Activated naive CD4-positive, alpha-beta T cell treated with anti-CD3 and anti-CD28 coated beads, Interleukin-2, amount 50 U/mL, for 16 hours (primary cell): ENCODE data around the gene TMEM62.
"Not testable (repeated sequence)": the region's sequence is repeated elsewhere in the genome, so short reads cannot be mapped to it uniquely, and the experiment has no call there.

ENCODE experiments used
- DNase-seq: peaks from one replicate; pipeline ENCODE4 v3.0.0-alpha.2; 2020

Gene TMEM62

DNA sequence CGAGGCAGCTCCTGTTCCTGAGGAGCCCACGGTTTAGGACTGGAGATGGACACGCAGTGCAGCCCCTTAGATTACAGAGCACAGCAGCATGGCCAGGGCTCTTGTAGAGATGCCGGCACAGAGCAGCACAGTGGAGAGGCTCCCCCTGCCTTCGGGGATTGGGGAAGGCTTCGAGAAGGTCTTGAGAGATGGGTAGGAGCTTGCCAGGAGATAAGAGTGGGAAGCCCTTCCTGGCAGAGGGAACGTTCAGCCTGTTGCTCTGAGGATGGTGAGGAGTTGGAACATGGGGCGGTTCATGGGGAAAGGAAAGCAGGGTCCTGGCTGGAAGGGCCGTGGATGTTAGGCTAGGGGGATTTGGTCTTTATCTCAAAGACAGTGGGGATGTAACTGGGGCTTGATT, 77.4 kb downstream of the TMEM62 start:
- no peak for DNase-seq

DNA sequence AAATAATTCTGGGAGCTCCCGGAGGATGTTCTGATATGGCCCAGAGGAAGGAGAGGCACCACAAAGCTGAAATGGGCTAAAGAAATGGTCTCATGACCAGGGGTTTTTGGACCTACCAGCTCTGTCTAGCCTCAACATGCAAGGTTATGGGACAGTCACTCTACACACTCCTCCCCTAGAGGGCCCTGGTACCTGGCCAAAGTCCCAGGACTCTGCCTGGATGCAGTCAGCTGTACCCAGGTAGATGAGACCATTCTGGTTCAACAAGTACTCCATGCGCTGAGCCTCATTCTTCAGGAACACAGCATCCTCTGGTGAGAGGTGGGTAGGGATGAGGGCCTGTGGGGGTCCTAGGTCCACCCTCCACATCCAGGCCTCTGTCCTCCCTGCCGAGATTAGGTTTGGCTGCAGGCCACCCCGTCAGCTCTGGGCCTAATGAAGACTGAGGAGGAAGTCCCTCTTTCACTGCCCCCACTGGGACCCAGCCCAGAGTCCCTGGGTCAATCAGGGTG, 77.9 kb downstream of the TMEM62 start:
- no peak for DNase-seq

DNA sequence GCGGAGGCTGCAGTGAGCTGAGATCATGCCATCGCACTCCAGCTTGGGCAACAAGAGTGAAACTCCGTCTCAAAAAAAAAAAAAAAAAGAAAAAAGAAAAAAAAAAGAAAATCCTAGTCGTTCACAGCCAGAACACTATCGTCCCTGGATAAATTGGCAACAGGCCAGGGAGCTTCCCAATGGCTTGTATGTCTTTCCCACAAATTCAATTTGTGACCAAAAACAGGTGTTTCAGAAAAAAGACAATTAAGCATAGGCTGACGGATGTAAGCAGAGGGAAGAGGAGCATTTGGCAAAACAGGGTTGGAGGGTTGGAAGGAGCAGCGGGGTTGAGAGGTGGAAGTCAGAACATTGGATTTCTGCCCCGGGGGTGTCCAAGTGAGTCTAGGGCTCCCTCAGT, 78.9 kb downstream of the TMEM62 start:
- DNase-seq, result no peak

DNA sequence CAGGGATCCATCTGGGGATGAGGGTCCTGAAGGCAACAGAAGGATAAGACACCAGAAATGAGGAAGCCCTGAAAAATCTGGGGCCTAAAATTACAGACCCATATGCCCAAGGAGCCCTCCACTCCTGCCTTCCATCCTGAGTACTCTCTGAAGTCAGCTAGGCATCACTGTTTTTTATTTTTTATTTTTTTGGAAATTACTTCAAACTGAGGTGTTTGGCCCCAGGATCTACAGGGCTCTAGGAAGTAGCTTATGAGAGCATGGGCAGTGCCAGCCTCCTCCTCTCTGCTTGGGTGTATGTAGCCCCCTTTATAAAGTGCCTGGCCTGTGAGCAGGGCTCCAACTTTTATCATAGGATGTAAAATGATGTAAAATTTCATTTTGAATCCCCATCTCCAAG, 79.6 kb downstream of the TMEM62 start:
- DNase-seq, result no peak

DNA sequence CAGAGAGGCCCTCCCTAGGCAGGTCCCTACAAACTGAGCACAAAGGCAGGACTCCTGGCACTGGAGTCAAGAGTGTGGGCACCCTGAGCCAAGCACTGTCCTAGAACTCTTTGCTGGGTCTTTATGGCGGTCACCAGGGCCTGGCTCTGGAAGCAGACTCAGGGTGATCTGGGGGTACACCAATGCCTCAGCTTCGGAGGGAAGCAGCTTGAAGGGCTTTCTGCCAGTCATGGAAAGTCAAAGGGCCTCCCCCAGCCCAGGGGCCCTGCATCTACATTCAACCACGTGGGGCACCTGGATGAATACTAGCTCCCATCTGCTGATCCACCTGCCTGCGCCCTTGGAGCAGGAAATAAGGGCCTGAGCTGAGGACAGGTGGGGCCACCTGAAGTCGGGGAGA, 80.1 kb downstream of the TMEM62 start:
- DNase-seq, result no peak

DNA sequence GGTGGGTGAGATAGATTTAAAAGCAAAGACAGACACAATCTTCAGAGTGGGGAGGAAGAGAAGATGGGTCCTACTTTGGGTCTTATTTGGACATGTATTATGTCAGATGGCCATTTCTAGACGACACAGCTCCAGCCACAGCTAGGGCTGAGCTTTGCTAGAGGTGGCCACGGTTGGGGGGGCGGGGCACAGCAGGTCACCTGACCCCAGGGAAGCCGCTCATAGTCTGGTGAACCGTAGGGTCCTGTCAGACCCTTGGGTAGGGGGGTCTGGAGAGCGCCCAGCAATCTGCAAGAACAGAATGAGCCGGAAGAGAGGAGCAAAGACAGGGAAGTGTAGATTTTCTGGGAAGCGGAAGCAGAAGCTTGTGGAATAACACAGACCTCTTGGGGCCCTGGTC, 80.8 kb downstream of the TMEM62 start:
- no peak for DNase-seq

DNA sequence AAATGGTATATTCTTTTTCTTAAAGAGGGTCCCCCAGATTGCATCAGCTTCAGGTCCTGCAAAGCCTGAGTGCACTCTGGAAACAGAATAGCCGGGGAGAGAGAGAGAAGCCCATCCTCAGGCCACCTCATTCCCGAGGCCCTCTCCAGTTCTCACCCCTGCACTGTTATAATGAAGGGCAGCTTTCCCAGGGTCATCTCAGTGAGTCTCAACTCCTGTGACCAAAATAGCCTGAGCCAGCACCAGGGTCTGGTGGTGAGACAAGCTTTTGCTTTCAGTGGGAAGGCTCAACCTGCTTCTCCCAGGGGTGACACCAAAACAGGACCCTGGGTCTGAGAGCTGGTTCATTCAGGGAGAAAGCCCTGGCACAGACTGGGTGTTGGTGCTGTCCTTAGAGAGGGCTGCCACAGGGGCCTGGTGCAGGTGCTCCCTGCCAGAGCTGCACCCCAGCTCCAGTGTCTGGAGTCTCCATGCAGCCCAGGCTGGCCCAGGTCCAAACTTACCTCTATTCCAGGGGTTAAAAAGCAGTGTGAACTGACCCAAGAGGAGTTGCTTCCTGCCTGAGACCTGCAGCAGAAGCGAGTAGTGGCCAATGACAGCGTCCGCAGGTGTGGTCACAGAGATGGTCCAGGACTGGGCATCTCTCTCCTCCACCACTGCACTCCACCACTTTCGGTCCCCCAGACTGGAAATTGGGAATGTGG, 81.4 kb downstream of the TMEM62 start:
- DNase-seq, result no peak

DNA sequence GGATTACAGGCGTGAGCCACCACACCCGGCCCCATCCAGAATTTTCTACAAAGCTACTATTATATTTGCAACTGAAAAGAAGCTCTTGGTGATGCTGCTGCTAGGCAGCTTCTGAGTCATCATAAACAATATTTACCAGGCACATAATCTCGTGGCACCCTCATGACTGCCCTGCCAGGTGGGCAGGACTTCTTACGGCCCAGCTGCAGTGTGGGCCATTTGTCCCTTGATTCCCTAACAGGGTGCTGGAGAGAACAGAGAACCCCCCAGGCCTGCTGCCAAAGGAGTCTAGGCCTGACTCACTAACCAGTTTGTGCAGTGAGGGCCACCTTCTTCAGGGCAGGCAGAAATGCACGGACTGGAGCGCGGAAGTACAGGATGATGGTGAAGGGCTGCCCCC, 82.6 kb downstream of the TMEM62 start:
- DNase-seq, result no peak

DNA sequence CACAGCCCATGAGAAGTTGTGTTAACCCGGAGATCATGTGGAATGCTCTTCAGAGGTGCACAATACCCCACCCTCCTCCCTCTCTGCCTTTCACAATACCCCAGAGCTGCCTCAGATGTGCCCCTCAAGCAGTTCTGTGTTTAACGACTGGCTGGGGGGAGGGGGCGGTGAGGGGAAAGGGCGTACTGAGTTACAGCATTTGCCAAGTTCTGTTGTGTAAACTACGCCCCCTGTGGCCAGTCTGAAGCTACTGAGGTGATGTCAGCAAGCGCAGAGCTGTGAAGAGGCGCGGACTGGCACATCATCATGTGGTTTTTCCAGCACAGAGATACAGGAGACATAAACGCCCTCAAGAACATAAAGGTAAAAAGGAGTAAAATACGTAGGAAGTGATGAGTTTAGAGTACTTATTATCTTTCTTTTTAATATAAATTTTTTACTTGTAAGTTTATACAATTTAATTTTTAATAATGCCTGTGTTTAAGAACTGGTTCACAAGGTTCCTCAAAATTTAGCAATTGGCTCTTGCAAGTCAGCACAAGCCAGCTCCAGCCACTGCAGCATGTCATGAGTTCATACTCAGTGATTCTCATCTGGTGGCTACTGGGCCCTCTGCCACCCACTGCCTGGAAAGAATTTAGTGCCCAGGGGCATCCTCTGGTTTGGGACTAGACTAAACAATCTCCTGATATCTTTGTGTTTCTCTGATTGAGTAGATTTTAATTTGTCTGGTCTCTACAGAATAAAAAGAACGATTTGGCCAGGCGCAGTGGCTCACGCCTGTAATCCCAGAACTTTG, 85.7 kb downstream of the TMEM62 start:
- DNase-seq, result no peak

DNA sequence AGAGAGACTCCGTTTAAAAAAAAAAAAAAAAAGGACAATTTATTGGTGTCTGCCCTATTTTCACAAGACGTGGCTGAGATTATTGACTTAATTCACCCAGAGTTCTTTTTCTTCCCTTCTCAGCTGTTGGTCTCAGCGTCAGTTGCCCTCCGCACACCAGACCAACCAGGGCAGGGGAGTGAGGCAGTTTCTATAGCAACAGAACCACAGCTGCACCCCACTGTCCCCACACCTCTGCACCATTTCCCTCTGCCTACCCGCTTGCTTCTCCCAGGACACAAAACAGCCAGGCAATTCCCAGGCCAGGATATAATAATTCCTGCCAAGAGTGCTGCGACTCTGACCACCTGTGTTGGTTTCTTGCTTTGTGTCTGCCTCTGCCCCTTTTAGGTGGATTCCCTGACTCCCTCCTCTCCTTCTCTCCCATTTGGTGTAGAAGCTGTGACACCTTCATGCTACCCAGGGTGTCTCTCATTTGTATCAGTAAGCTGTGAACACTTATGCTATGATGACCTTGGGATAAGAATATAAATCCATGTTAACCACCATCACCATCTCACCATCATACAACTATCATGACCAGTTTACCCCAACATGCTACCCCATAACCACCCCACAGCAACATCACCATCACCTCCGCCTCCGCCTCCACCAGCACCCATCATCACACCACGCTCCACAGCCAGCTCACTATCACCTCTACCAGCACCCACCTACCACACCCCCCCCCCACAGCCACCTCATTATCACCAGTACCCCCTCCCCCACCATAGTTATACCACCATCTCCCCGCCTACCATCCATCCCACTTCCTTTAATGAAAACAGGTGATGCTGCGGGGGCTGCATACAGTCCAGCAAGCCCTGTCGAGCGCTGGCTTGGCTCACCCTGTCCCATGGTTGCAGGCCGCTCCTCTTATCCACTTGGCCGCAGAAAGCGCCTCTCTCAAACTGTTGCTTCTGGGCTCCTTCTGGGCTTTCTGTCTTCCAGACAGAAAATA, 86.8 kb downstream of the TMEM62 start:
- DNase-seq, result no peak

DNA sequence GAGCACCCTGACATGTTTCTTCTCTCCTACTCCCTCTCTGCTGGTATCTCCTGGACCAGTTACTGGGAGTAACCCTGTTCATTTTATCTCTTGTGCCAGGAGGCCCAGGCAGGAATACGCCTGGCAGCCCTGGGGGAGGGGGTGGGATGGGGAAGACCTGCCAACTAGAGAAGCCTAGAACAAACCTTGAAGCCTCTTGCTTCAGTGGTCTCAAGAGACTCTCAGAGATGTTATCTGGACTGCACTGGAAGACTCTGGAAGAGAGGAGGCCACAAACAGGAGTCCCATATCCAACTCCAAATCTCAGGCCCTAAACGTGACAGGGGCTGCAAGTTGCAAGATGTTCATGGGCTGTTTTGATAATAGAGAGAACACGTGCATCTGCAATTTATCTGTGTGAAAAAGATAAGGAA, 87.6 kb downstream of the TMEM62 start, which contains the start of gene EPB42:
Gene EPB42 (minus strand): TSS at position 28 of the 413 bp plus-strand sequence. CDS start 193 bp downstream, outside the sequence.
- no peak for DNase-seq

DNA sequence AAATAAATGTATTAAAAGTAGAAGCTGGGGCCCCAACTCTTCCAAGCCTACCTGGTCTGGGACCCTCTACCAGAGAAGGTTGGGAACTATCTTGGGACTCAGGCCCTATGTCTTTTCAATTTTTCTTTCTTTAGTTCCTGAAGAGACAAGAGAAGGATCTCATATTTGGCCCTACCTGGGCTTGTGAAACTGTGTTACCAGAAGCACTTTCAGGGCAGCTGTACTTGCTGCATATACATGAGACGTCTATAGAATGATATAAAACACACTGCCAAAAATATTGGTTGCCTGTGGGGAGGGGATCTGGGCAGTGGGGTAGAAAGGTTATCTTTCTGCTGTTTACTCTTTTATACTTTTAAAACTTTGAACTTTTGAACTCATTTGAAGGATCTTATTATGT, 88.0 kb downstream of the TMEM62 start:
- DNase-seq, result no peak

DNA sequence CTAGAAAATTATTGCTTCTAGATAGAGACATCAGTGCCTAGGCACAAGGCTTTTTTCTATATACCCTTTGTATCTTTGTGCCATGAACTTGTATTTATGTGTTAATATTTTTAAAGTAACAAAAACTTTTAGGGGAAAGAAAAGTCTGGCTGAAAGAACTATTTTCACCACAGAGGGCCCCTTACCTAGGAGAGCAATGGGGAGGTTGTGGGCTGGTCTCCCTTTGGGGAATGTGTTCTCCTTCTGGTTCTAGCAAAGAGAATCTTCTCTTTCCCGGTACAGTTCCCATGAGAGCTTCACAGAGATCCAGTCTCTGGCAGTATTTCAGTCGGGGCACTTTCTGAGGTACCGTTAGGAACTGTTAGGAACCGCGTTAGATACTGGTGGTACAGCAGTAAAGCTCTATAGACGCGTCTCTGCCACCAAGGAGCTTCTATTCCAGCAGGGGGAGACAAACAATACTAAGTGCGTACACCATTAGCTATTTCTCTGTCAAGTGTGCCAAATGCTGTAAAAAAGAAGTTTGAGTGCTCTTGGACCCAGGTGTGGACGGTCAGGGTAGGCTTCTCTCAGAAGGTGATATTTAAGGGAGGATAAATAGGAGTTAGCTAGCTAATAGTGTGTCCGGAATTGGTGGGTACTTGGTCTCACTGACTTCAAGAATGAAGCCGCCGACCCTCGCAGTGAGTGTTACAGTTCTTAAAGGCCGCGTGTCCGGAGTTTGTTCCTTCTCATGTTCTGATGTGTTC, 92.0 kb downstream of the TMEM62 start:
- DNase-seq, result peak; percentile 25

DNA sequence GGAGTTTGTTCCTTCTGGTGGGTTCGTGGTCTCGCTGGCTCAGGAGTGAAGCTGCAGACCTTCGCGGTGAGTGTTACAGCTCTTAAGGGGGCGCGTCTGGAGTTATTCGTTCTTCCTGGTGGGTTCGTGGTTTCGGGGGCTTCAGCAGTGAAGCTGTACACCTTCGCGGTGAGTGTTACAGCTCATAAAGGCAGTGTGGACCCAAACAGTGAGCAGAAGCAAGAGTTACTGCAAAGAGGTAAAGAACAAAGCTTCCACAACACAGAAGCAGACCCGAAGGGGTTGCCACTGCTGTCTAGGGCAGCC, 92.5 kb downstream of the TMEM62 start:
- not testable (repeated sequence) for DNase-seq

DNA sequence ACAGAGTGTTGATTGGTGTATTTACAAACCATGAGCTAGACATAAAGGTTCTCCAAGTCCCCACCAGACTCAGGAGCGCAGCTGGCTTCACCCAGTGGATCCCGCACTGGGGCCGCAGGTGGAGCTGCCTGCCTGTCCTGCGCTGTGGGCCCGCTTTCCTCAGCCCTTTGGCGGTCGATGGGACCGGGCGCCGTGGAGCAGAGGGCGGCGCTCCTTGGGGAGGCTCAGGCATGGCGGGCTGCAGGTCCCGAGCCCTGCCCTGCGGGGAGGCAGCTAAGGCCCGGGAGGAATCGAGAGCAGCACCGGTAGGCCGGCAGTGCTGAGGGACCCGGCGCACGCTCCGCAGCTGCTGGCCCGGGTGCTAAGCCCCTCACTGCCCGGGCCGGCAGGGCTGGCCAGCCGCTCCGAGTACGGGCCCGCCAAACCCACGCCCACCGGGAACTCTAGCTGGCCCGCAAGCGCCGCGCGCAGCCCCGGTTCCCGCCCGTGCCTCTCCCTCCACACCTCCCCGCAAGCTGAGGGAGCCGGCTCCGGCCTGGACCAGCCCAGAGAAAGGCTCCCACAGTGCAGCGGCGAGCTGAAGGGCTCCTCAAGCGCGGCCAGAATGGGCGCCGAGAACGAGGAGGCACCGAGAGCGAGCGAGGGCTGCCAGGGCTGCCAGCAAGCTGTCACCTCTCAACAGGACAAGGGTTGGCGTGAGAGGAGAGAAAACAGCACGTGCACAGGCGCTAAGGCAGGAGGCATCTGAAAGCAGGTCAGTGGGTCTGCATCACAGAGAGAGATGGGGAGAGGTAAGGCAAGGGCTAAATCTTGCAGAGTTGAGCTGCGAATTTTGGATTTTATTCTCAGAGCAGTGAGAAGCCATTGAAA, 93.3 kb downstream of the TMEM62 start:
- DNase-seq, result no peak

DNA sequence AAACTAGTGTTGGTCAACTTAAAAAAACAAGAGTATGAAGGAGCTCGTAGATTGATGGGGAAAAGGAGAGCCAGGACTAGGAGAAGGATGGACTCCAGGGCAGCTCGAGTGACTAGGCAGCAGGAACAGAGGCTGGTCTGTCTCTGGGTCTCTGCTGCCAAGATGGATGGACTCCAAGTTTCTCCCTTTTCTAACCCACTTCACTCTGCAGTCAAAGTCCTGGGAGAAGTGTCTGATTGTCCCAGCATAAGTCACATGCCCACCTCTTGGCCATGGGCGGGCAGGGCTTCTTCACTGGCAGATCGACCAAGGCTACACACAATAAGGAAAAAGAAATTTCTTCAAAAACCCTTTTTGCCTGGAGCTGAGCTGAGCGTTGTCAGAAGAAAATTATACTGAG, 96.6 kb downstream of the TMEM62 start:
- no peak for DNase-seq

DNA sequence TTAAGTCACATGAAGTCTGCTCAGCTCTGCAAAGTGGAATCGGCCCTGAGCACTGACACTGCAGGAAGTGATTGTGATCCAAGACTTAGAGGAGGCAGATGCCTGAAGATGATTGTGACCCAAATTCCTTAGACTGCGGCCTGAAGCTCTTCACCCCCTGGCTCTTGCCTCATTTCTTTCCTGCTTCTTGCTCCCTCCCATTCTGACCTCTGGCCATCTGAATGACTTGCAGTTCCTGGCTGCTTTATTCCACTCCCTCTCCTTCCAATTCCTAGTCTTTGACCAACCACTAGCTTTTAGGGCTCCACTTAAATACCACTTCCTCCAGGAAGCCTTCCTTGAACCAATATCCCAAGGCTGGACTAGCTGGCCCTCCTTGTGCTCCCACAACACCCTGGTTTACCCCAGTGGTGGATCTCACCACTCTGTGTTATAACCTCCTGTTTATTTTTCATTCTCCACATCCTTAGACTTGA, 97.3 kb downstream of the TMEM62 start:
- no peak for DNase-seq

DNA sequence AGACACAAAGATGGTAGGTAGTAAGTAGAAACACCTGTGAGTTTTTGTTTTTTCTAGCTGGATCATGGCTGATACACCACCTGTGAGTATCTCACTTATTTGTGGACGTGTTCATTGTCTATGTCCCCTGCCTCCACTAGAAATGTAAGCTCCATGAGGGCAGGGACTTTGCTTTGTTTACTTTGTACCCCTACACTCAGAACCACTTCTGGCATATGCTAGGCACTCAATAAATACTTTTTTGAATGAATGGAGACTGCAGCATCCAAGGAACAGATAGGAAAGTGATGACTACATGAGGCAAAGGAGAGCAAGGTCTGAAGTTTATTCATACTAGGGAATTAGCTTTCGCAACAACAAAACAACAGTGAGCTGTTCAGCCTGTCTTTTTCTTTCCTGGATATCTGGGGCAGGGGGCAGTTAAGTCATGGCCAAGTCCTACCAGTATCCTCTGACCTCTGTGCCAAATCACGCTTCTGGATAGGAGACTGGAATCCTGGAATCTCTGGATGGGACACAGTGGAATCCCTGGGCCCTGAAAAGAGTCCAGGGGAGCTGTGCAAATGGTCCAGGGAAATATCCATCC, 99.0 kb downstream of the TMEM62 start:
- DNase-seq, result no peak
